Stimulated activated CD4-positive, alpha-beta T cell treated with anti-CD3 and anti-CD28 coated beads, Interleukin-15, amount 100 ng/mL, for 1 hour (primary cell): ENCODE data around the gene CARMIL3.

ENCODE experiments used
- DNase-seq, 2 donors: peaks; one replicate each; pipeline ENCODE4 v3.0.0-alpha.2; 2020; ENCODE audit warnings: low read depth in 1 of 2, low spot score in 1 of 2

Gene CARMIL3

GRCh38 chr14:24113801-24114531, 62.2 kb downstream of the CARMIL3 start:
- DNase-seq = peak; percentile 46 to 55

- peak; percentile 95 to 96 for DNase-seq
These were observed 63.0 kb downstream of the CARMIL3 start, which contains the start of the genes DCAF11 and NRL for GRCh38 chr14:24114532-24115421. DCAF11 (plus strand) TSS chr14:24114777; CDS start chr14:24115595, 818 bp downstream. NRL (minus strand) TSS chr14:24114949; CDS start chr14:24082848, 32,101 bp downstream.

- no peak for DNase-seq
These were observed 63.8 kb downstream of the CARMIL3 start for GRCh38 chr14:24115422-24116127.

GRCh38 chr14:24116128-24116814, 64.5 kb downstream of the CARMIL3 start:
- DNase-seq = no peak

GRCh38 chr14:24117179-24117578, 65.4 kb downstream of the CARMIL3 start:
- DNase-seq = no peak
